ENCODE measurements around the gene NKIRAS1. TPM values are rescaled to one million over a fixed set of nuclear protein-coding genes. Genes with fewer than 3 reads are reported as not detected.

Gene NKIRAS1
- total RNA-seq, 1 experiment from 2014 or later, result 8.9 TPM

DNA sequence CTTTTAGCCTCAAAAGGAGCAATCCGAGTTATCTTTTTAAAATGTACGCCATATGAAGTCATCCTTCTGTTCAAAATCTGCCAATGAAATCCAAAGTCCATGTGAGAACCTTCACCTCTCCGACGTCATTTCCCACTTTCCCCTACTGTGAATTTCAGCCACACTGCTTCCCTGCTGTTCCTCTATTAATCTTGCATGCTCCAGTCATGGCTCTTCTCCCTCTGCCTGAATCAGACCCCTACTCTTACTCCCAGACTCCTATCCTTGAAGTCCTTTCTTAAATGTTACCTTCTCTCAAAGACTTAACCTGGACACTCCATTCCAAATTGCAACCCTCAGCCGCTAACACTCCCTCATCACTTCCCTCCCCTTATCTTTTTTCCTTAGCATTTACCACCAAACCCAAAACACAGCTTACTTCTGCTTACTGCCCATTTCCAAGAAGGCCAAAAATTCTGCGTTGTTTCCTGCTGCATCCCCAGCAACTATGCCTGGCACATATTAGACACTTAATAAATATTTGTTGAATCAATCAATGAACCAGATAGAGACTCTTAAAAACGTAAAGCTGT is 1.2 kb downstream of the NKIRAS1 start:
- POLR2A ChIA-PET, result no interaction called here
- ATAC-seq, result no peak

DNA sequence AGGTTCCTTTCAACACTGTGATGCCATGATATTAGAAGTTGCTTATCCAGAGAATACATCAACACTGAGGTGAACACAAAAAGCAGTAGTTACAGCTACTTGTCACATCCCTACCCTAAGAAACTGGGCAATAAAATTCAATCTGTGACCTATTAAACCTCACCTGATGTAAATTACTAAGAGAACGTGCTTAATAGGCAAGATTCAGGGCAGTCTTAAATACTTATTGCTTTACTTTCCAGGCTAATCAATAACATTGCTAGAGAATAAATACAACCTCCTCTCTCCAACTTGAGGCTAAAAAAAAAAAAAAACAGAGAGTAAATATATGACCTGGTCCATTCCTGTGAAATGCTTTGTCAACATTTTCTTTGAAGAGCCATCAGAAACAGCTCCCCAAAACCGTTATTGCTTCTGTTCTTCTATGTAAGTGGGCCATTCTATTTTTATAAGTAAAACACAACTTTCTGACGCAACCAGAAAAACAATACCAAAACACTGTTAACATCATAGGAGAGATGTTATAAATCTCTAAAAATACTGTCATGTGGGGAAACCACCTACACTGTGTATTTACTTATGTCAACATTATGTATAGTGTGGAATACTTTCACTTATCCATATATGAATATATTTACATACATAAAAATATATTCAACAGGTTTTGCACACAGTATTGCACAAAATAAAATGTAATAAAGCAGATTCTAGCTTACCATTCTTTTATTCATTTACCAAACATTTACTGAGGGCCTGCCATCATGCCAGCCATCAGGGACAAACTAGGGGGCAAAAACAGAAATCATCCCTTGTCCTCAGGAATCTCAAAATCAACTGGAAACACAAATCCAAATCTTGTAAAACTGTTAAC is 2.7 kb downstream of the NKIRAS1 start:
- Histone ChIP-seq H3K36me3 (ENCODE audit: control insufficient read depth, insufficient read depth, low read length) (peaks cover 13% of the 10 kb centered on the region), H3K4me1 (ENCODE audit: control insufficient read depth, insufficient read depth, low read length) (peaks cover 19% of the 10 kb centered on the region), H3K9me3 (ENCODE audit: control insufficient read depth, insufficient read depth, low read depth, low read length) (no peaks in the 10 kb centered on the region), H3K27me3 (ENCODE audit: control insufficient read depth, insufficient read depth, low read length) (no peaks in the 10 kb centered on the region), H3K4me3 (ENCODE audit: low read depth in 2 of 2, low read length in 2 of 2) (no peak overlapping the region), H3K27ac (ENCODE audit: low read length) (peak overlapping the region; percentile 12; the same call in 1 of the 2 replicates)
- ATAC-seq (no peak), DNase-seq (ENCODE audit: low read depth, low spot score) (no peak)
- ChIA-PET POLR2A (no interaction called here), CTCF (no interaction called here)
- in situ Hi-C loops (cut with HindIII; ENCODE audit: low pct_unique_long_range_greater_than_20kb, low sequenced_read_pairs), result no loop called here
- intact Hi-C loops (cut with micrococcal nuclease; ENCODE audit: unreplicated experiment), result no loop called here
- TF ChIP-seq SIN3A (IDR thresholded peaks at IDR 0.05; ENCODE audit: borderline replicate concordance, insufficient read depth, low read depth, low read length) (no peak), TCF7L2 (IDR thresholded peaks at IDR 0.05; ENCODE audit: low read depth, low read length) (no peak), POLR2AphosphoS5 (IDR thresholded peaks at IDR 0.05; ENCODE audit: low read depth, low read length) (no peak)
- TF ChIP-seq, protein P1, sequence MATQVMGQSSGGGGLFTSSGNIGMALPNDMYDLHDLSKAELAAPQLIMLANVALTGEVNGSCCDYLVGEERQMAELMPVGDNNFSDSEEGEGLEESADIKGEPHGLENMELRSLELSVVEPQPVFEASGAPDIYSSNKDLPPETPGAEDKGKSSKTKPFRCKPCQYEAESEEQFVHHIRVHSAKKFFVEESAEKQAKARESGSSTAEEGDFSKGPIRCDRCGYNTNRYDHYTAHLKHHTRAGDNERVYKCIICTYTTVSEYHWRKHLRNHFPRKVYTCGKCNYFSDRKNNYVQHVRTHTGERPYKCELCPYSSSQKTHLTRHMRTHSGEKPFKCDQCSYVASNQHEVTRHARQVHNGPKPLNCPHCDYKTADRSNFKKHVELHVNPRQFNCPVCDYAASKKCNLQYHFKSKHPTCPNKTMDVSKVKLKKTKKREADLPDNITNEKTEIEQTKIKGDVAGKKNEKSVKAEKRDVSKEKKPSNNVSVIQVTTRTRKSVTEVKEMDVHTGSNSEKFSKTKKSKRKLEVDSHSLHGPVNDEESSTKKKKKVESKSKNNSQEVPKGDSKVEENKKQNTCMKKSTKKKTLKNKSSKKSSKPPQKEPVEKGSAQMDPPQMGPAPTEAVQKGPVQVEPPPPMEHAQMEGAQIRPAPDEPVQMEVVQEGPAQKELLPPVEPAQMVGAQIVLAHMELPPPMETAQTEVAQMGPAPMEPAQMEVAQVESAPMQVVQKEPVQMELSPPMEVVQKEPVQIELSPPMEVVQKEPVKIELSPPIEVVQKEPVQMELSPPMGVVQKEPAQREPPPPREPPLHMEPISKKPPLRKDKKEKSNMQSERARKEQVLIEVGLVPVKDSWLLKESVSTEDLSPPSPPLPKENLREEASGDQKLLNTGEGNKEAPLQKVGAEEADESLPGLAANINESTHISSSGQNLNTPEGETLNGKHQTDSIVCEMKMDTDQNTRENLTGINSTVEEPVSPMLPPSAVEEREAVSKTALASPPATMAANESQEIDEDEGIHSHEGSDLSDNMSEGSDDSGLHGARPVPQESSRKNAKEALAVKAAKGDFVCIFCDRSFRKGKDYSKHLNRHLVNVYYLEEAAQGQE (IDR thresholded peaks at IDR 0.05; ENCODE audit: insufficient read depth in 1 of 2, low read depth in 2 of 2, low read length in 1 of 2), result no peak
- TF ChIP-seq, protein P2, sequence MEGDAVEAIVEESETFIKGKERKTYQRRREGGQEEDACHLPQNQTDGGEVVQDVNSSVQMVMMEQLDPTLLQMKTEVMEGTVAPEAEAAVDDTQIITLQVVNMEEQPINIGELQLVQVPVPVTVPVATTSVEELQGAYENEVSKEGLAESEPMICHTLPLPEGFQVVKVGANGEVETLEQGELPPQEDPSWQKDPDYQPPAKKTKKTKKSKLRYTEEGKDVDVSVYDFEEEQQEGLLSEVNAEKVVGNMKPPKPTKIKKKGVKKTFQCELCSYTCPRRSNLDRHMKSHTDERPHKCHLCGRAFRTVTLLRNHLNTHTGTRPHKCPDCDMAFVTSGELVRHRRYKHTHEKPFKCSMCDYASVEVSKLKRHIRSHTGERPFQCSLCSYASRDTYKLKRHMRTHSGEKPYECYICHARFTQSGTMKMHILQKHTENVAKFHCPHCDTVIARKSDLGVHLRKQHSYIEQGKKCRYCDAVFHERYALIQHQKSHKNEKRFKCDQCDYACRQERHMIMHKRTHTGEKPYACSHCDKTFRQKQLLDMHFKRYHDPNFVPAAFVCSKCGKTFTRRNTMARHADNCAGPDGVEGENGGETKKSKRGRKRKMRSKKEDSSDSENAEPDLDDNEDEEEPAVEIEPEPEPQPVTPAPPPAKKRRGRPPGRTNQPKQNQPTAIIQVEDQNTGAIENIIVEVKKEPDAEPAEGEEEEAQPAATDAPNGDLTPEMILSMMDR (IDR thresholded peaks at IDR 0.05), result no peak
- no TSS peak for BruUV-seq (replicated peaks)

More for the DNA sequence above, 1.2 kb downstream of the NKIRAS1 start:
- Histone ChIP-seq H3K27me3 (ENCODE audit: control insufficient read depth, insufficient read depth, low read length) (no peaks in the 10 kb centered on the region), H3K36me3 (ENCODE audit: control insufficient read depth, insufficient read depth, low read length) (peaks cover 24% of the 10 kb centered on the region), H3K27ac (ENCODE audit: low read length) (peak overlapping the region; percentile 84), H3K4me3 (ENCODE audit: low read depth in 2 of 2, low read length in 2 of 2) (peak overlapping the region; percentile 92 to 95), H3K9me3 (ENCODE audit: control insufficient read depth, insufficient read depth, low read depth, low read length) (no peaks in the 10 kb centered on the region), H3K4me1 (ENCODE audit: control insufficient read depth, insufficient read depth, low read length) (peaks cover 24% of the 10 kb centered on the region)
- BruUV-seq (replicated peaks), result no TSS peak
- in situ Hi-C loops (cut with HindIII; ENCODE audit: low pct_unique_long_range_greater_than_20kb, low sequenced_read_pairs) (no loop called here), intact Hi-C loops (cut with micrococcal nuclease; ENCODE audit: unreplicated experiment) (no loop called here)
- DNase-seq (ENCODE audit: low read depth, low spot score), result no peak
- CTCF ChIA-PET, result interaction anchor here (0.6 kb wide), 1 partner anchor 8 kb away, joined by 3 read pairs; no protein-coding TSS in a partner anchor
- no peak for TF ChIP-seq SIN3A (IDR thresholded peaks at IDR 0.05; ENCODE audit: borderline replicate concordance, insufficient read depth, low read depth, low read length)
- no peak for TF ChIP-seq TCF7L2 (IDR thresholded peaks at IDR 0.05; ENCODE audit: low read depth, low read length)
- no peak for TF ChIP-seq POLR2AphosphoS5 (IDR thresholded peaks at IDR 0.05; ENCODE audit: low read depth, low read length)
- TF ChIP-seq, protein P2 (IDR thresholded peaks at IDR 0.05), result no peak
- TF ChIP-seq, protein P1 (IDR thresholded peaks at IDR 0.05; ENCODE audit: insufficient read depth in 1 of 2, low read depth in 2 of 2, low read length in 1 of 2), result no peak
